HepG2 (cell line): ENCODE data around the gene PPP2R5C.

Source experiments
- KAT8 ChIP-seq: IDR thresholded peaks from 2 replicates; pipeline ENCODE4 v1.6.1; 2016; ENCODE audit warnings: missing genetic modification reagents, missing compliant biosample characterization
- ZFP36 ChIP-seq: fragments of 150-350 bp; IDR thresholded peaks from 2 replicates; pipeline ENCODE4 v1.6.1; 2018; ENCODE audit warnings: borderline replicate concordance, low read length, low read depth; ENCODE audit not compliant: partially characterized antibody
- ZNF501 ChIP-seq: sonication (generic); formaldehyde crosslinking; IDR thresholded peaks from 2 replicates; pipeline ENCODE4 v1.5.1; 2020; ENCODE audit warnings: mild to moderate bottlenecking, moderate library complexity, missing genetic modification reagents
- TF ChIP-seq, protein P1 (sequence below): sonication (generic); formaldehyde crosslinking; IDR thresholded peaks from 2 replicates; pipeline ENCODE4 v1.4.0; 2020; ENCODE audit warnings: low read depth, mild to moderate bottlenecking, missing genetic modification reagents
- TF ChIP-seq, protein P2 (sequence below): sonication (generic); formaldehyde crosslinking; IDR thresholded peaks from 2 replicates; pipeline ENCODE4 v1.5.0; 2020; ENCODE audit warnings: mild to moderate bottlenecking, missing genetic modification reagents, moderate library complexity

DNA sequence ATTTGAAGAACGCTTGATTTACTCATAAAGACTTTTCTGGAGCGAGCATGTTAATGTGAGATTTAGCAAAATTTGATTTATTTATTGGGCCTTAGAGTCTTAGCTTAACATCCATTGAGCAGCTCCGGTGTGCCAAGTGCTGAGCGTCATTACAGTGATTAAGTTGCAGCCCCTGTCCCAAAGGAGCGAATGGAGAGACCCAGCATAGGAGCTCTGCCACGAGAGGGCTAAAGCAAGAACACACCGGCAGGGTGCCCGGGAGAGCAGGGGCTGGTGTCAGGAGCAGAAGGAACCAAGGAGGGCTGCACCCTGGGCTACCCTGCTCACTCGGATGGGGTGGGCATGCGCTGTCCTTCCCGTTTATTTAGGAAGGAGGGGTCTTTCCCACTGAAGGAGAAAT is 50.6 kb downstream of the PPP2R5C start:
- TF ChIP-seq, protein P1, sequence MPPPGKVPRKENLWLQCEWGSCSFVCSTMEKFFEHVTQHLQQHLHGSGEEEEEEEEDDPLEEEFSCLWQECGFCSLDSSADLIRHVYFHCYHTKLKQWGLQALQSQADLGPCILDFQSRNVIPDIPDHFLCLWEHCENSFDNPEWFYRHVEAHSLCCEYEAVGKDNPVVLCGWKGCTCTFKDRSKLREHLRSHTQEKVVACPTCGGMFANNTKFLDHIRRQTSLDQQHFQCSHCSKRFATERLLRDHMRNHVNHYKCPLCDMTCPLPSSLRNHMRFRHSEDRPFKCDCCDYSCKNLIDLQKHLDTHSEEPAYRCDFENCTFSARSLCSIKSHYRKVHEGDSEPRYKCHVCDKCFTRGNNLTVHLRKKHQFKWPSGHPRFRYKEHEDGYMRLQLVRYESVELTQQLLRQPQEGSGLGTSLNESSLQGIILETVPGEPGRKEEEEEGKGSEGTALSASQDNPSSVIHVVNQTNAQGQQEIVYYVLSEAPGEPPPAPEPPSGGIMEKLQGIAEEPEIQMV, result no peak
- TF ChIP-seq KAT8, result no peak
- TF ChIP-seq, protein P2, sequence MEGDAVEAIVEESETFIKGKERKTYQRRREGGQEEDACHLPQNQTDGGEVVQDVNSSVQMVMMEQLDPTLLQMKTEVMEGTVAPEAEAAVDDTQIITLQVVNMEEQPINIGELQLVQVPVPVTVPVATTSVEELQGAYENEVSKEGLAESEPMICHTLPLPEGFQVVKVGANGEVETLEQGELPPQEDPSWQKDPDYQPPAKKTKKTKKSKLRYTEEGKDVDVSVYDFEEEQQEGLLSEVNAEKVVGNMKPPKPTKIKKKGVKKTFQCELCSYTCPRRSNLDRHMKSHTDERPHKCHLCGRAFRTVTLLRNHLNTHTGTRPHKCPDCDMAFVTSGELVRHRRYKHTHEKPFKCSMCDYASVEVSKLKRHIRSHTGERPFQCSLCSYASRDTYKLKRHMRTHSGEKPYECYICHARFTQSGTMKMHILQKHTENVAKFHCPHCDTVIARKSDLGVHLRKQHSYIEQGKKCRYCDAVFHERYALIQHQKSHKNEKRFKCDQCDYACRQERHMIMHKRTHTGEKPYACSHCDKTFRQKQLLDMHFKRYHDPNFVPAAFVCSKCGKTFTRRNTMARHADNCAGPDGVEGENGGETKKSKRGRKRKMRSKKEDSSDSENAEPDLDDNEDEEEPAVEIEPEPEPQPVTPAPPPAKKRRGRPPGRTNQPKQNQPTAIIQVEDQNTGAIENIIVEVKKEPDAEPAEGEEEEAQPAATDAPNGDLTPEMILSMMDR (CRISPR knock-in tag), result no peak
- no peak for TF ChIP-seq ZNF501
- TF ChIP-seq ZFP36, result no peak
